Fibroblast of skin of right biceps (primary cell): Measurements from ENCODE around the gene MANSC1.
"Not testable (repeated sequence)": the region's sequence is repeated elsewhere in the genome, so short reads cannot be mapped to it uniquely, and the experiment has no call there.

Experiments used
- DNase-seq: peaks from one replicate; pipeline ENCODE4 v3.0.0-alpha.2; 2013

MANSC1 gene

DNA sequence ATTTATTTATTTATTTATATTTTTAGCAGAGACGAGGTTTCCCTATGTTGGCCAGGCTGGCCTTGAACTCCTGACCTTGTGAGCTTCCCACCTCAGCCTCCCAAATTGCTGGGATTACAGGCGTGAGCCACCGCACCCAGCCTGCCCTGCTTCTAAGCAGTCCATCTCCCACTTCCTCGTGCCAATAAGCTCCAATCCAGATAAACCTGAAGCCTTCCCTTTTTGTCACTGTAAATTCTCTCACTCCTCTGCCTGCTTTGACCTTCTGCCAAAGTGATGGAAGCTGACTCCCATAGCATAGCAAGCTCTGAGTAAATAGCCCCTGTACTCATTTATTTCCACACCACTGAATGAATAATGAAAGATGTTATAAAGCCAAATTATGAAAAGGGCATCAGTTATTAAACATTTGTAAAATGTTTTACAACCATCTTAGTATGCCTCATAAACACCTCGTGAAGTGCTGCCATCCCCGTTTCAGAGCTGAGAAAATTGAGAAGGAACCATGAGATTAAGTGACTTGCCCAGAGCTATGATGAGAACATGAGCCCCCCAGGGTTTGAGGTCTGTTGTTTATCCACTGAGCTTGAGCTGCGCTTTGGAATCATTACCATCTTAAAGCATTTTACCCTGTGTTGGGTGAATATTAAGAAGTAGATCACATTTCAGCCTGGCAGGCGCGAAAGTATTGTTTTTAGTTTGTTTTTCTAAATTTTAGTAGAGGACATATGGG, 30.4 kb downstream of the MANSC1 start:
- DNase-seq = peak; percentile 44

GRCh38 chr12:12315838-12316237, 34.2 kb downstream of the MANSC1 start:
- DNase-seq = no peak

DNA sequence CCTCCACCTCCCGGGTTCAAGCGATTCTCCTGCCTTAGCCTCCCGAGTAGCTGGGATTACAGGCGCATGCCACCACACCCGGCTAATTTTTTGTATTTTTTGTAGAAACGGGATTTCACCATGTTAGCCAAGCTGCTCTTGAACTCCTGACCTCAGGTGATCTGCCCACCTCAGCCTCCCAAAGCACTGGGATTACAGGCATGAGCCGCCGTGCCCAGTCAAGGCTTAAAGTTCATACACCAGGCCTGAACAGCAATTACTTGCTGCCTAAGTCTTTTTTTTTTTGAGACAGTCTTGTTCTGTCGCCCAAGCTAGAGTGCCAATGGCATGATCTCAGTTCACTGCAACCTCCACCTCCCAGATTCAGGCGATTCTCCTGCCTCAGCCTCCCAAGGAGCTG, 39.3 kb downstream of the MANSC1 start:
- not testable (repeated sequence) for DNase-seq

- no peak for DNase-seq
These were observed 44.3 kb downstream of the MANSC1 start for GRCh38 chr12:12305568-12306300.

DNA sequence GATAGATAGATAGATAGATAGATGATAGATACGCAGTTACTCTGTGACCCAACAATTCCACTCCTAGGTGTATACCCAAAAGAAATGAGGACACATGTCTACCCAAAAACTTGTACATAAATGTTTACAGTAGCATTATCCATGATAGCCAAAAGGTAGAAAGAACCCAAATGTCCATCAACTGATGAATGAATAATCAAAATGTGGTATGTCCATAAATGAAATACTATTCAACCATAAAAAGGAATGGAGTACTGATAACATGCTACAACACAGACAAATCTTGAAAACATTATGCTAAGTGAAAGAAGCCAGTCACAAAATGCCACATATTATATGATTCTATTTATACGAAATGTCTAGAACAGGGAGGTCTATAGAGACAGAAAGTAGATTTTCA, 47.1 kb downstream of the MANSC1 start:
- no peak for DNase-seq

- no peak for DNase-seq
These were observed 48.9 kb downstream of the MANSC1 start for GRCh38 chr12:12301122-12301521.

DNA sequence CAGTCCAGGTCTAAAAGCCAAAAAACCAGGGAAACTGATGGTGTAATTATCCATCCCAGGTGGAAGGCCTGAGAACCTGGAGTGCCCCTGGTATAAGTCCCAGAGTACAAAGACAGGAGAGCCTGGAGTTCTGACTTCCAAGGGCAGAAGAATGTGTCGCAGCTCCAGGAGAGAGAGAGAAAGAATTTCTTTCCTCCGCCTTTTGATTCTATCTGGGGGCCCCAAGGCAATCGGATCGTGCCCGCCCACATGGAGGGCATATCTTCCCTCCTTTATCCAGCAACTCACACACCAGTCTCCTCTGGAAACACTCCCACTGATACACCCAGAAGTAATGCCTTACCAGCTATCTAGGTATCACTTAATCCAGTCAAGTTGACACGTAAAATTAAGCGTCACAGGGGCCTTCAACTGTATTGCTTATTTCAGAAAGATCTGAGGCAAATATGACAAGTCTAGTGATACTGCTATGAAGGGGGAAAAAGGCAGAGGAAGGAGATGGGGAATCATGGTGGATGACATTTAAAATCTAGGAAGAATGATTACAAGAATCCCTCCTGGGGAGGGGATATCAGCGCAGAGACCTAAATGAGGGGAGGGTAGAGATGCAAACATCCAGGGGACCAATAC, 52.7 kb downstream of the MANSC1 start:
- DNase-seq = no peak

- DNase-seq = no peak
These were observed 55.6 kb downstream of the MANSC1 start for GRCh38 chr12:12294215-12295005.

DNA sequence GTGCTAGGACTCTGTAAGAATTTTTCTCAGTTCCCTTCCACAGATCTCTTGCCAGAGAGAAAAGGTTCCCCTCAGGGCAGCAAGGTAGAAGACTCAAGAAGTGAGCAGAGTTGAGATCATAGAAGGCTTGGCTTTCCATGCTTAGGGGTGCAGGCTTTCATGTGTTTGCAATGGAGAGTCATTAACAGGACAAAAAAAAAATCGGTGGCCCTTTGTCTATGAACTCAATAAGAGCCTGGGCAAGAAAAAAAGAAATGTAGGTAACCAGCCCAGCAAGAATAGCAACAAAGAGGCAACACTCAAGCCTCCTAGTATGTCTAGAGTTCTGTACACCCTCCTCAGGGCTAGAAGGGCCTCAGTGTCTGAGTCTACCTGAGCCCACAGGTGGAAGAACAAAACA, 59.8 kb downstream of the MANSC1 start:
- no peak for DNase-seq

GRCh38 chr12:12286441-12286840, 63.6 kb downstream of the MANSC1 start:
- no peak for DNase-seq

- DNase-seq = peak; percentile 79
These were observed 67.1 kb downstream of the MANSC1 start for GRCh38 chr12:12282761-12283425.

- DNase-seq = no peak
These were observed 67.8 kb downstream of the MANSC1 start for GRCh38 chr12:12282202-12282601.

GRCh38 chr12:12281134-12281533, 68.9 kb downstream of the MANSC1 start:
- no peak for DNase-seq

DNA sequence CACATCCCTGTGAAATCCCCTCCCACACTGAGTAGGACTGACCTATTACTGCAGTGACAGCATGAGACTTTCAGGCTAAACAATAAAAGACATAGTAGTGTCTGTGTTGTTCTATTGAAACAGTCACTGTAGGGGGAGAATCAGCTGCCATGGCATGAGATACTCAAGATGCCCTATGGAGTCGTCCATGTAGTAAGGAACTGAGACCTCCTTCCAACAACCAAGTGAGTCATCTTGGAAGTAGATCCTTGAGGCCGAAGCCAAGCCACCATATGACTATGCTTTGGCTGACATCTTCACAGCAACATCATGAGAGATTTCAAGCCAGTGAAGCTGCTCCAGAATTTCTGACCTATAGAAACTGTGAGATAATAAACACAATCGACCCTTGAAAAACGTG, 71.1 kb downstream of the MANSC1 start:
- DNase-seq = peak; percentile 37
